IMR-90 (cell line): Measurements from ENCODE around the gene HGD. TPM values are rescaled to one million over a fixed set of nuclear protein-coding genes. Genes with fewer than 3 reads are reported as not detected.

Experiments
- ATAC-seq: fragments of 200-7000 bp; cut with Tn5 transposase; 2 replicates; pipeline ENCODE4 v1.9.1; 2020; ENCODE audit warnings: low read depth, mild to moderate bottlenecking, moderate library complexity
- BruUV-seq: library from RNA; stranded (reverse); fragments of 400-500 nt; replicated peaks from 2 replicates; lab custom pipeline; 2021; lab: Mats Ljungman, UMichigan
- CTCF ChIA-PET: fragments of 300-600 bp; formaldehyde crosslinking; extraction: SDS; loops from one replicate; lab custom pipeline; 2021; ENCODE audit warnings: antibody characterized with exemption; lab: Yijun Ruan, JAX
- POLR2A ChIA-PET: fragments of 300-600 bp; sonication (Branson Sonifier 250); formaldehyde crosslinking; loops from one replicate; lab custom pipeline; 2022; ENCODE audit warnings: antibody characterized with exemption; ENCODE audit not compliant: unreplicated experiment; lab: Charles Lee
- DNase-seq: peaks from one replicate; pipeline ENCODE4 v3.0.0; 2013
- H2AFZ ChIP-seq: replicated peaks from 2 replicates; pipeline ENCODE3; 2013; ENCODE audit warnings: low read length, mild to moderate bottlenecking; ENCODE audit not compliant: poor library complexity
- H2AK5ac ChIP-seq: 2 replicates; pipeline ENCODE4 v1.6.1; 2013; ENCODE audit warnings: low read depth, low read length, inconsistent platforms
- H2AK9ac ChIP-seq: replicated peaks from 2 replicates; pipeline ENCODE3; 2013; ENCODE audit warnings: mild to moderate bottlenecking, low read depth, low read length, moderate library complexity; ENCODE audit not compliant: poor library complexity
- H2BK120ac ChIP-seq: 2 replicates; pipeline ENCODE4 v1.6.1; 2013; ENCODE audit warnings: low read depth, low read length, inconsistent platforms
- H2BK15ac ChIP-seq: 3 replicates; pipeline ENCODE4 v1.6.1; 2013; ENCODE audit warnings: low read depth, low read length, inconsistent platforms
- H2BK20ac ChIP-seq: 2 replicates; pipeline ENCODE4 v1.6.1; 2013; ENCODE audit warnings: low read depth, mild to moderate bottlenecking, inconsistent platforms, low read length, moderate library complexity
- H2BK5ac ChIP-seq: 2 replicates; pipeline ENCODE4 v1.6.1; 2013; ENCODE audit warnings: mild to moderate bottlenecking, low read depth, low read length, inconsistent platforms; ENCODE audit not compliant: poor library complexity, severe bottlenecking
- H3K14ac ChIP-seq: replicated peaks from 2 replicates; pipeline ENCODE4 v1.6.1; 2013; ENCODE audit warnings: low read depth, low read length, inconsistent platforms
- H3K18ac ChIP-seq: 2 replicates; pipeline ENCODE4 v1.6.1; 2013; ENCODE audit warnings: low read depth, low read length, control low read depth
- H3K23ac ChIP-seq: 2 replicates; pipeline ENCODE4 v1.6.1; 2013; ENCODE audit warnings: low read depth, low read length, inconsistent platforms
- H3K27ac ChIP-seq: 2 replicates; pipeline ENCODE4 v1.5.1; 2013; ENCODE audit warnings: mild to moderate bottlenecking, control low read depth, low read length; ENCODE audit not compliant: insufficient read depth
- H3K27me3 ChIP-seq: 2 replicates; pipeline ENCODE4 v1.6.1; 2013; ENCODE audit warnings: low read length; ENCODE audit not compliant: control insufficient read depth, insufficient read depth
- H3K36me3 ChIP-seq: 2 replicates; pipeline ENCODE4 v1.6.1; 2013; ENCODE audit warnings: low read length, mixed read lengths; ENCODE audit not compliant: control insufficient read depth, insufficient read depth
- H3K4ac ChIP-seq: 2 replicates; pipeline ENCODE4 v1.6.1; 2013; ENCODE audit warnings: low read depth, low read length, inconsistent platforms
- H3K4me1 ChIP-seq: 2 replicates; pipeline ENCODE4 v1.6.1; 2013; ENCODE audit warnings: low read length, mixed read lengths; ENCODE audit not compliant: control insufficient read depth, insufficient read depth
- H3K4me2 ChIP-seq: 2 replicates; pipeline ENCODE4 v1.6.1; 2013; ENCODE audit warnings: low read depth, mild to moderate bottlenecking, control low read depth, low read length, moderate library complexity
- H3K4me3 ChIP-seq: 2 replicates; pipeline ENCODE4 v1.5.1; 2013; ENCODE audit warnings: low read depth, mild to moderate bottlenecking, control low read depth, low read length, moderate library complexity; ENCODE audit not compliant: insufficient read depth
- H3K56ac ChIP-seq: 2 replicates; pipeline ENCODE4 v1.6.1; 2013; ENCODE audit warnings: low read length, inconsistent platforms; ENCODE audit not compliant: insufficient read depth; ENCODE audit errors: extremely low read depth
- H3K79me1 ChIP-seq, 2 experiments: 2 replicates each; pipeline ENCODE4 v1.6.1; 2013; ENCODE audit warnings: low read length in 2 of 2, inconsistent platforms in 1 of 2, low read depth in 1 of 2
- H3K9ac ChIP-seq: 2 replicates; pipeline ENCODE4 v1.6.1; 2013; ENCODE audit warnings: low read depth, low read length, control low read depth
- H3K9me1 ChIP-seq: 2 replicates; pipeline ENCODE4 v1.6.1; 2013; ENCODE audit warnings: low read length, inconsistent platforms; ENCODE audit not compliant: insufficient read depth
- H3K9me3 ChIP-seq: 2 replicates; pipeline ENCODE4 v1.6.1; 2013; ENCODE audit warnings: low read length; ENCODE audit not compliant: control insufficient read depth, insufficient read depth
- H4K20me1 ChIP-seq: 2 replicates; pipeline ENCODE4 v1.6.1; 2013; ENCODE audit warnings: low read length, inconsistent platforms; ENCODE audit not compliant: insufficient read depth
- H4K5ac ChIP-seq: 2 replicates; pipeline ENCODE4 v1.6.1; 2013; ENCODE audit warnings: mild to moderate bottlenecking, low read depth, low read length, control low read depth
- H4K8ac ChIP-seq, 2 experiments: 2 replicates each; pipeline ENCODE4 v1.6.1; 2013; ENCODE audit warnings: low read depth in 2 of 2, low read length in 2 of 2, control low read depth in 1 of 2, inconsistent platforms in 1 of 2
- H4K91ac ChIP-seq: 2 replicates; pipeline ENCODE4 v1.6.1; 2013; ENCODE audit warnings: low read depth, low read length, inconsistent platforms; ENCODE audit not compliant: insufficient read depth
- BHLHE40 ChIP-seq: fragments of 150-350 bp; IDR thresholded peaks from 2 replicates; pipeline ENCODE4 v1.6.1; 2016; ENCODE audit warnings: mild to moderate bottlenecking, low read depth, low read length
- CEBPB ChIP-seq: IDR thresholded peaks from 2 replicates; pipeline ENCODE4 v1.6.1; 2012; ENCODE audit warnings: low read depth, low read length, improper control_type of control experiment
- CHD1 ChIP-seq: IDR thresholded peaks from 2 replicates; pipeline ENCODE4 v1.6.1; 2012; ENCODE audit warnings: low read depth, low read length, improper control_type of control experiment
- ELK1 ChIP-seq: fragments of 150-350 bp; IDR thresholded peaks from 2 replicates; pipeline ENCODE4 v1.6.1; 2016; ENCODE audit warnings: low read depth, mild to moderate bottlenecking, low read length, moderate library complexity, borderline replicate concordance
- FOS ChIP-seq: fragments of 150-350 bp; IDR thresholded peaks from 2 replicates; pipeline ENCODE4 v1.6.1; 2016; ENCODE audit warnings: low read depth, low read length
- MAFK ChIP-seq: IDR thresholded peaks from 2 replicates; pipeline ENCODE4 v1.6.1; 2012; ENCODE audit warnings: low read depth, low read length, improper control_type of control experiment
- MAZ ChIP-seq: IDR thresholded peaks from 2 replicates; pipeline ENCODE4 v1.6.1; 2012; ENCODE audit warnings: low read depth, mild to moderate bottlenecking, low read length, improper control_type of control experiment, moderate library complexity, borderline replicate concordance
- MXI1 ChIP-seq: IDR thresholded peaks from 2 replicates; pipeline ENCODE4 v1.6.1; 2012; ENCODE audit warnings: low read depth, mild to moderate bottlenecking, low read length, moderate library complexity, borderline replicate concordance
- NFE2L2 ChIP-seq: fragments of 150-350 bp; IDR thresholded peaks from 2 replicates; pipeline ENCODE4 v1.6.1; 2016; ENCODE audit warnings: low read depth, mild to moderate bottlenecking, low read length
- POLR2A ChIP-seq: IDR thresholded peaks from 2 replicates; pipeline ENCODE4 v1.6.1; 2012; ENCODE audit warnings: mild to moderate bottlenecking, low read depth, low read length
- RAD21 ChIP-seq: IDR thresholded peaks from 2 replicates; pipeline ENCODE4 v1.6.1; 2012; ENCODE audit warnings: low read length, improper control_type of control experiment
- RCOR1 ChIP-seq: IDR thresholded peaks from 2 replicates; pipeline ENCODE4 v1.6.1; 2012; ENCODE audit warnings: mild to moderate bottlenecking, low read length, improper control_type of control experiment; ENCODE audit not compliant: insufficient replicate concordance
- RFX5 ChIP-seq: IDR thresholded peaks from 2 replicates; pipeline ENCODE4 v1.8.0; 2012; ENCODE audit warnings: low read depth, mild to moderate bottlenecking, low read length, moderate library complexity
- SMC3 ChIP-seq: fragments of 150-350 bp; IDR thresholded peaks from 2 replicates; pipeline ENCODE4 v1.6.1; 2016; ENCODE audit warnings: low read depth, mild to moderate bottlenecking, antibody characterized with exemption, low read length, moderate library complexity
- USF2 ChIP-seq: fragments of 150-350 bp; IDR thresholded peaks from 2 replicates; pipeline ENCODE4 v1.6.1; 2017; ENCODE audit warnings: mild to moderate bottlenecking, antibody characterized with exemption, low read length, low read depth
- dilution Hi-C: fragments of 300-500 bp; cut with HindIII; formaldehyde crosslinking; loops from one replicate; pipeline ENCODE4 v1.14.3; 2018; ENCODE audit warnings: low sequenced_read_pairs; ENCODE audit not compliant: unreplicated experiment
- in situ Hi-C: fragments of 300-500 bp; cut with MboI; formaldehyde crosslinking; loops from 3 replicates; pipeline ENCODE4 v1.14.3; 2019; ENCODE audit warnings: low sequenced_read_pairs, inconsistent platforms, mixed read lengths
- intact Hi-C: fragments of 100-400 bp; cut with micrococcal nuclease; formaldehyde crosslinking; loops from 2 replicates; pipeline ENCODE4 v1.10.0; 2022
- polyA plus RNA-seq, 3 experiments: library from polyadenylated mRNA; depleted of rRNA; stranded (reverse); fragments of >200 nt; gene quantifications; 2 replicates each; pipeline ENCODE4 v1.2.3, GENCODE V29; 2012; ENCODE audit warnings: low replicate concordance in 1 of 3
- total RNA-seq: library from RNA; depleted of rRNA; stranded (reverse); fragments of >200 nt; gene quantifications from 2 replicates; pipeline ENCODE4 v1.2.3, GENCODE V29; 2012
- TF ChIP-seq, protein P1 (sequence below): conservative IDR thresholded peaks from 2 replicates; pipeline ENCODE4 v1.5.1; 2012; ENCODE audit warnings: mild to moderate bottlenecking, low read depth, low read length, improper control_type of control experiment

Gene HGD
- total and polyA plus RNA-seq, 2 of the 4 experiments (the other 2 are of a cell fraction): 0.14 TPM; not detected in 1

- no peak overlapping the region for H3K23ac ChIP-seq
- H2BK20ac ChIP-seq: no peak overlapping the region
- H3K56ac ChIP-seq: no peak overlapping the region
- TF ChIP-seq ELK1: no peak
- TF ChIP-seq, protein P1, sequence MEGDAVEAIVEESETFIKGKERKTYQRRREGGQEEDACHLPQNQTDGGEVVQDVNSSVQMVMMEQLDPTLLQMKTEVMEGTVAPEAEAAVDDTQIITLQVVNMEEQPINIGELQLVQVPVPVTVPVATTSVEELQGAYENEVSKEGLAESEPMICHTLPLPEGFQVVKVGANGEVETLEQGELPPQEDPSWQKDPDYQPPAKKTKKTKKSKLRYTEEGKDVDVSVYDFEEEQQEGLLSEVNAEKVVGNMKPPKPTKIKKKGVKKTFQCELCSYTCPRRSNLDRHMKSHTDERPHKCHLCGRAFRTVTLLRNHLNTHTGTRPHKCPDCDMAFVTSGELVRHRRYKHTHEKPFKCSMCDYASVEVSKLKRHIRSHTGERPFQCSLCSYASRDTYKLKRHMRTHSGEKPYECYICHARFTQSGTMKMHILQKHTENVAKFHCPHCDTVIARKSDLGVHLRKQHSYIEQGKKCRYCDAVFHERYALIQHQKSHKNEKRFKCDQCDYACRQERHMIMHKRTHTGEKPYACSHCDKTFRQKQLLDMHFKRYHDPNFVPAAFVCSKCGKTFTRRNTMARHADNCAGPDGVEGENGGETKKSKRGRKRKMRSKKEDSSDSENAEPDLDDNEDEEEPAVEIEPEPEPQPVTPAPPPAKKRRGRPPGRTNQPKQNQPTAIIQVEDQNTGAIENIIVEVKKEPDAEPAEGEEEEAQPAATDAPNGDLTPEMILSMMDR: no peak
- no peak for TF ChIP-seq MAFK
- TF ChIP-seq POLR2A: no peak
- TF ChIP-seq CHD1: no peak
- no peak for TF ChIP-seq USF2
- TF ChIP-seq MAZ: no peak
- no peak for TF ChIP-seq RCOR1
- no peak for TF ChIP-seq BHLHE40
- TF ChIP-seq FOS: no peak
- TF ChIP-seq RFX5: no peak
- TF ChIP-seq NFE2L2: no peak
- TF ChIP-seq RAD21: no peak
- TF ChIP-seq CEBPB: no peak
- TF ChIP-seq SMC3: no peak
- TF ChIP-seq MXI1: no peak
- H3K27me3 ChIP-seq: no peaks in the 10 kb centered on the region
- no peak overlapping the region for H3K9ac ChIP-seq
- no peak overlapping the region for H4K91ac ChIP-seq
- H3K14ac ChIP-seq: no peak overlapping the region
- POLR2A ChIA-PET: no interaction called here
- H3K4me3 ChIP-seq: no peak overlapping the region
- intact Hi-C loops (no loop called here), in situ Hi-C loops (no loop called here), dilution Hi-C loops (no loop called here)
- no peak overlapping the region for H3K4ac ChIP-seq
- no peak overlapping the region for H2BK120ac ChIP-seq
- no peaks in the 10 kb centered on the region for H3K36me3 ChIP-seq
- H2AFZ ChIP-seq: no peak overlapping the region
- H2BK5ac ChIP-seq: no peak overlapping the region
- H3K4me1 ChIP-seq: no peaks in the 10 kb centered on the region
- no peak overlapping the region for H2AK9ac ChIP-seq
- H3K4me2 ChIP-seq: no peak overlapping the region
- CTCF ChIA-PET: no interaction called here
- no peak overlapping the region for H4K5ac ChIP-seq
- ATAC-seq (no peak), DNase-seq (no peak)
- H3K9me3 ChIP-seq: 0 out of 2 replicates have a peak, but pooled peaks cover 6% of the 10 kb centered on the region
- no peak overlapping the region for H4K8ac ChIP-seq
- H2AK5ac ChIP-seq: no peak overlapping the region
- no peaks in the 10 kb centered on the region for H3K9me1 ChIP-seq
- H3K79me1 ChIP-seq: no peaks in the 10 kb centered on the region
- no peaks in the 10 kb centered on the region for H4K20me1 ChIP-seq
- no peak overlapping the region for H2BK15ac ChIP-seq
- no TSS peak for BruUV-seq
- H3K18ac ChIP-seq: no peak overlapping the region
- no peak overlapping the region for H3K27ac ChIP-seq
Measured at GRCh38 chr3:120625159-120625586, 56.9 kb downstream of the HGD start.
